H9 (cell line): ENCODE data around the gene C2orf49. TPM values are rescaled to one million over a fixed set of nuclear protein-coding genes. Genes with fewer than 3 reads are reported as not detected.

Experiments used
- DNase-seq: peaks from one replicate; pipeline ENCODE4 v3.0.0-alpha.2; 2017
- H2AFZ ChIP-seq: one replicate; pipeline ENCODE4 v1.6.1; 2013; ENCODE audit warnings: mild to moderate bottlenecking, low read length, control low read depth, moderate library complexity
- H2AK5ac ChIP-seq: 2 replicates; pipeline ENCODE4 v1.6.1; 2013; ENCODE audit warnings: low read length, control low read depth, mixed read lengths; ENCODE audit not compliant: insufficient read length
- H2BK120ac ChIP-seq: one replicate; pipeline ENCODE4 v1.6.1; 2013; ENCODE audit warnings: low read depth, mild to moderate bottlenecking, low read length, control low read depth, inconsistent platforms; ENCODE audit not compliant: poor library complexity, severe bottlenecking
- H2BK12ac ChIP-seq: 2 replicates; pipeline ENCODE4 v1.6.1; 2013; ENCODE audit warnings: low read length, control low read depth, mixed read lengths, low read depth; ENCODE audit not compliant: insufficient read length
- H2BK15ac ChIP-seq: 2 replicates; pipeline ENCODE4 v1.6.1; 2013; ENCODE audit warnings: low read depth, low read length, control low read depth
- H2BK20ac ChIP-seq: one replicate; pipeline ENCODE4 v1.6.1; 2013; ENCODE audit warnings: low read depth, mild to moderate bottlenecking, low read length, control low read depth, inconsistent platforms; ENCODE audit not compliant: poor library complexity, severe bottlenecking
- H2BK5ac ChIP-seq: 2 replicates; pipeline ENCODE4 v1.6.1; 2013; ENCODE audit warnings: low read length, control low read depth, mixed read lengths; ENCODE audit not compliant: insufficient read length
- H3K14ac ChIP-seq: 2 replicates; pipeline ENCODE4 v1.6.1; 2013; ENCODE audit warnings: low read length, control low read depth; ENCODE audit not compliant: insufficient read depth
- H3K18ac ChIP-seq: 2 replicates; pipeline ENCODE4 v1.6.1; 2013; ENCODE audit warnings: low read depth, mild to moderate bottlenecking, mixed read lengths, low read length, control low read depth; ENCODE audit not compliant: insufficient read length
- H3K23ac ChIP-seq: 2 replicates; pipeline ENCODE4 v1.6.1; 2013; ENCODE audit warnings: low read length, control low read depth, mixed read lengths, low read depth; ENCODE audit not compliant: insufficient read length
- H3K23me2 ChIP-seq: 2 replicates; pipeline ENCODE4 v1.6.1; 2013; ENCODE audit warnings: low read depth, mild to moderate bottlenecking, mixed read lengths, low read length, control low read depth; ENCODE audit not compliant: insufficient read length, poor library complexity, severe bottlenecking
- H3K27ac ChIP-seq: 2 replicates; pipeline ENCODE4 v1.5.1; 2013; ENCODE audit warnings: low read length, control low read depth, mixed read lengths, low read depth; ENCODE audit not compliant: insufficient read length
- H3K27me3 ChIP-seq: 2 replicates; pipeline ENCODE4 v1.6.1; 2013; ENCODE audit warnings: low read length, control low read depth, inconsistent platforms; ENCODE audit not compliant: insufficient read depth
- H3K4ac ChIP-seq: 2 replicates; pipeline ENCODE4 v1.6.1; 2013; ENCODE audit warnings: low read depth, mild to moderate bottlenecking, control low read depth, inconsistent platforms, low read length, moderate library complexity
- H3K4me1 ChIP-seq: 2 replicates; pipeline ENCODE4 v1.6.1; 2013; ENCODE audit warnings: low read length, control low read depth, inconsistent platforms; ENCODE audit not compliant: insufficient read depth
- H3K4me2 ChIP-seq: 2 replicates; pipeline ENCODE4 v1.6.1; 2013; ENCODE audit warnings: low read length, control low read depth, mixed read lengths; ENCODE audit not compliant: insufficient read length, insufficient read depth
- H3K56ac ChIP-seq: 2 replicates; pipeline ENCODE4 v1.6.1; 2013; ENCODE audit warnings: low read depth, mild to moderate bottlenecking, mixed read lengths, low read length, control low read depth; ENCODE audit not compliant: insufficient read length
- H3K79me1 ChIP-seq: 2 replicates; pipeline ENCODE4 v1.6.1; 2013; ENCODE audit warnings: low read depth, mild to moderate bottlenecking, moderate library complexity, low read length, control low read depth, inconsistent platforms; ENCODE audit not compliant: insufficient read depth, poor library complexity, severe bottlenecking
- H3K79me2 ChIP-seq: 2 replicates; pipeline ENCODE4 v1.6.1; 2013; ENCODE audit warnings: low read length, control low read depth, inconsistent platforms; ENCODE audit not compliant: insufficient read depth
- H3K9ac ChIP-seq: 2 replicates; pipeline ENCODE4 v1.6.1; 2013; ENCODE audit warnings: low read length, control low read depth, mixed read lengths; ENCODE audit not compliant: insufficient read length; ENCODE audit errors: extremely low read depth
- H3K9me3 ChIP-seq: one replicate; pipeline ENCODE4 v1.6.1; 2013; ENCODE audit warnings: low read depth, low read length, inconsistent platforms; ENCODE audit not compliant: control insufficient read depth
- H3T11ph ChIP-seq: one replicate; pipeline ENCODE4 v1.6.1; 2013; ENCODE audit warnings: mild to moderate bottlenecking, low read length, control low read depth, inconsistent platforms
- H4K20me1 ChIP-seq: one replicate; pipeline ENCODE4 v1.6.1; 2013; ENCODE audit not compliant: control insufficient read depth, insufficient read length, insufficient read depth
- H4K5ac ChIP-seq: 2 replicates; pipeline ENCODE4 v1.6.1; 2013; ENCODE audit warnings: low read depth, mild to moderate bottlenecking, mixed read lengths, low read length, control low read depth; ENCODE audit not compliant: insufficient read length
- H4K8ac ChIP-seq: replicated peaks from 2 replicates; pipeline ENCODE4 v1.6.1; 2013; ENCODE audit warnings: low read length, control low read depth, mixed read lengths, low read depth; ENCODE audit not compliant: insufficient read length
- H4K91ac ChIP-seq: 2 replicates; pipeline ENCODE4 v1.6.1; 2013; ENCODE audit warnings: low read depth, mild to moderate bottlenecking, moderate library complexity, mixed read lengths, low read length, control low read depth; ENCODE audit not compliant: insufficient read length
- H3K27ac Mint-ChIP-seq, 3 experiments: 2 replicates in 2 of 3; 3 replicates in 1 of 3; pipeline ENCODE4 v1.8.0; 2020 to 2021; ENCODE audit warnings: mixed read lengths in 3 of 3, mild to moderate bottlenecking in 1 of 3, moderate library complexity in 1 of 3
- H3K27me3 Mint-ChIP-seq: 2 replicates; pipeline ENCODE4 v1.8.0; 2021; ENCODE audit warnings: low read depth, mild to moderate bottlenecking, moderate library complexity, mixed read lengths
- H3K36me3 Mint-ChIP-seq, 3 experiments: 2 replicates in 2 of 3; 3 replicates in 1 of 3; pipeline ENCODE4 v1.8.0; 2020 to 2021; ENCODE audit warnings: low read depth in 3 of 3, mixed read lengths in 3 of 3; ENCODE audit not compliant: insufficient read depth in 1 of 3
- H3K4me1 Mint-ChIP-seq, 2 experiments: 2 replicates each; pipeline ENCODE4 v1.8.0; 2020; ENCODE audit warnings: mixed read lengths in 2 of 2
- H3K4me3 Mint-ChIP-seq, 2 experiments: 2 replicates in 1 of 2; 3 replicates in 1 of 2; pipeline ENCODE4 v1.8.0; 2020 to 2021; ENCODE audit warnings: mild to moderate bottlenecking in 2 of 2, mixed read lengths in 2 of 2, moderate library complexity in 1 of 2
- H3K9me3 Mint-ChIP-seq, 2 experiments: 2 replicates in 1 of 2; 3 replicates in 1 of 2; pipeline ENCODE4 v1.8.0; 2020; ENCODE audit warnings: mild to moderate bottlenecking in 2 of 2, mixed read lengths in 2 of 2, moderate library complexity in 1 of 2
- CTCF ChIP-seq: fragments of 200-600 bp; sonication (generic); conservative IDR thresholded peaks from 3 replicates; pipeline ENCODE4 v1.8.0; 2021; ENCODE audit warnings: antibody characterized with exemption, mild to moderate bottlenecking
- WGBS: extraction: QIAGEN DNeasy Blood & Tissue Kit; methylation state at CpG from one replicate; pipeline ENCODE4 v1.1.7; 2013; ENCODE audit warnings: missing lambda C conversion rate, low lambda C conversion rate, mixed read lengths; ENCODE audit not compliant: insufficient read length; ENCODE audit errors: extremely low coverage; 5-methylcytosine and 5-hydroxymethylcytosine counted together
- total RNA-seq: library from RNA; stranded (reverse); gene quantifications from 2 replicates; pipeline ENCODE4 v1.2.1, GENCODE V29; 2021

The C2orf49 gene
- total RNA-seq, 1 experiment from 2014 or later = 18.8 TPM

DNA sequence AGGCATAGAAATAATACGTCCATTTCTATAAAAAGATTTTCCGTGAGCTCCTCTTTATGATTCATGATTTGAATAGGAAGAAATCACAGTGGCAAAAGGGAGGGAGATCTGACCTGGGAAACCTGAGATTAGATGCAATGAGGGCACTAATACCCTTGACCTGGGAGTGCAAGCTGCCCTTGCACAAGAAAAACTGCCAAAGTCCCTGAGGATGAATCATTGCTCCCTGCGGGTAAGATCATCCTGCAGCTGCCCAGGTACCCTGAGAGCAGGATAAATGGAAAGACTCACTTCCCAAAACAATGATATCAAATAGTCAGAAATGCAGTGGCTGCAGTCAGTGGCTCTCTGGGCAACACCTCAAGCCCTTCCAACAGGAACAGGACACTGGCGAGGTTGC lies 49.9 kb downstream of the C2orf49 start:
- Histone ChIP-seq H4K5ac (no peak overlapping the region), H3K23ac (no peak overlapping the region), H4K20me1 (no peaks in the 10 kb centered on the region), H2BK15ac (no peak overlapping the region), H2AK5ac (no peak overlapping the region), H3K56ac (no peak overlapping the region), H3K27me3 (no peaks in the 10 kb centered on the region), H3T11ph (no peak overlapping the region), H2BK120ac (no peak overlapping the region), H3K27ac (no peak overlapping the region), H2BK5ac (no peak overlapping the region), H3K23me2 (no peaks in the 10 kb centered on the region), H4K8ac (no peak overlapping the region), H3K79me1 (no peaks in the 10 kb centered on the region), H3K14ac (no peak overlapping the region), H2BK20ac (no peak overlapping the region), H3K4me2 (no peak overlapping the region), H2AFZ (no peak overlapping the region), H4K91ac (no peak overlapping the region), H2BK12ac (no peak overlapping the region), H3K79me2 (no peaks in the 10 kb centered on the region; the same call in 1 of the 2 replicates), H3K9ac (no peak overlapping the region), H3K4ac (no peak overlapping the region), H3K9me3 (no peaks in the 10 kb centered on the region), H3K18ac (no peak overlapping the region), H3K4me1 (no peaks in the 10 kb centered on the region)
- Mint-ChIP-seq H3K9me3 (no peaks in the 10 kb centered on the region), H3K4me1 (no peaks in the 10 kb centered on the region), H3K4me3 (no peak overlapping the region), H3K27me3 (no peaks in the 10 kb centered on the region; the same call in 1 of the 2 replicates), H3K36me3 (peaks cover 7 to 47% (median 40%) of the 10 kb centered on the region in 3 experiments; a peak in 6 of 7 replicates), H3K27ac (no peak overlapping the region)
- WGBS = no CpG with 5 or more reads among the region's 4 CpGs
- no peak for DNase-seq
- TF ChIP-seq CTCF = no peak
